Measurements from ENCODE around the gene ZNF423. TPM values are rescaled to one million over a fixed set of nuclear protein-coding genes. Genes with fewer than 3 reads are reported as not detected.

ZNF423 gene
- total RNA-seq, 4 donors from 2014 or later, result 0.72 to 5.9 (median 1.1) TPM

DNA sequence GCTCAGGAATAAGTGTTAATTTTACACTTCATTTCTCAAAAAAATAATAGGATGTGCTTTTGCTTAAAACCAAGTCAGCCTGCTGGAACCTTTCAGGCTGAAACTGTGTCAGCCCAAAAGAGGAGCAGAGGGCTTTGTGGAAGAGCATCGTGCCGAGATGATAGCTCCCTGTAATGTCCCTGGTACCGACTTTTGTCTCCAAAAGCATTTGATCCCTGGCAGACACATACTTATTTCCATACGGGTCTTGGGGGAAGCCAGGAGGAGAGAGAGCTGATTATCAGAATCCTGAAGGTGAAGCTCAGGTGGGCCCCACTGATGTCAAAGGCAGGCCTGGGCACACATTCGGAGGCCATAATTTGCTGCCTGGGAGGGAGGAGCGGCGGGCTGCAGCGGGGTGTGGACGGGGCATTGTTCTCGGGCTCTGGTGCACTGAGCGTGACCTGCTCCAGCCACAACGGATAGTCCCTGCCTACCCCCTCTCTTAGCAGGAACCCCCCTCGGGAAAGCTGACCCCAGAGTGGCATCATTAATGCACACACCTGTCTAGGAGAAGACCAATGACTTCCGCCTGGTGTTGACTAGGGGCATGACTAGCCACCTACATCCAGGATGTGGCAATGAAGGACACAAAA, 326.4 kb downstream of the ZNF423 start:
- no peak for DNase-seq
- Histone ChIP-seq H3K9me3 (no peaks in the 10 kb centered on the region), H3K4me3 (no peak overlapping the region), H3K27ac (no peak overlapping the region), H3K4me1 (peaks cover 0 to 15% (median 0%) of the 10 kb centered on the region in 3 donors), H3K27me3 (no peaks in the 10 kb centered on the region), H3K36me3 (no peaks in the 10 kb centered on the region)
- intact Hi-C loops (cut with DNase I), result no loop called here
- no peak for TF ChIP-seq POLR2A (IDR thresholded peaks at IDR 0.05)
- TF ChIP-seq, protein P1, sequence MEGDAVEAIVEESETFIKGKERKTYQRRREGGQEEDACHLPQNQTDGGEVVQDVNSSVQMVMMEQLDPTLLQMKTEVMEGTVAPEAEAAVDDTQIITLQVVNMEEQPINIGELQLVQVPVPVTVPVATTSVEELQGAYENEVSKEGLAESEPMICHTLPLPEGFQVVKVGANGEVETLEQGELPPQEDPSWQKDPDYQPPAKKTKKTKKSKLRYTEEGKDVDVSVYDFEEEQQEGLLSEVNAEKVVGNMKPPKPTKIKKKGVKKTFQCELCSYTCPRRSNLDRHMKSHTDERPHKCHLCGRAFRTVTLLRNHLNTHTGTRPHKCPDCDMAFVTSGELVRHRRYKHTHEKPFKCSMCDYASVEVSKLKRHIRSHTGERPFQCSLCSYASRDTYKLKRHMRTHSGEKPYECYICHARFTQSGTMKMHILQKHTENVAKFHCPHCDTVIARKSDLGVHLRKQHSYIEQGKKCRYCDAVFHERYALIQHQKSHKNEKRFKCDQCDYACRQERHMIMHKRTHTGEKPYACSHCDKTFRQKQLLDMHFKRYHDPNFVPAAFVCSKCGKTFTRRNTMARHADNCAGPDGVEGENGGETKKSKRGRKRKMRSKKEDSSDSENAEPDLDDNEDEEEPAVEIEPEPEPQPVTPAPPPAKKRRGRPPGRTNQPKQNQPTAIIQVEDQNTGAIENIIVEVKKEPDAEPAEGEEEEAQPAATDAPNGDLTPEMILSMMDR (IDR thresholded peaks at IDR 0.05), result no peak
- WGBS, 2 donors, result 85 to 89% methylated on average over 7 to 10 of the region's 14 CpGs

DNA sequence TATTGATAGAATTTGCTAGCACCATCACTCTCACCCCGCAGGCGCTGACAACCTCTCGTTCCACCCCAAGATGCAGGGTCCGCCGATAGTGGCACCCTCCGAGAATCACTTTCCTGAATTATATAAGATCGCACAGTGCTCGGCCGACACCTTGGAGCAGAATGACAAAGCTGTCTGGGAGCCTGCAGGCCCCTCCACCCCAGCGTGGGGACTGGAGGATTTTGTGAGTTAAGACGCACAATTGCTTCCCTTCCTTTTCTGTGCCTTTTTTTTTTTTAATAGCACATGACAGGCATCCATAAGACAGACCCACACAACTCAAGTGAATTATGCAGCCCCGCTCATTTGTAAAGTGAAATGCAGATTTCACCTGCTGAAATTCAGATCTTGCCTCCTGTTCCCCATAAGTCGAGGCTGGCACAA, 327.0 kb downstream of the ZNF423 start:
- no peak for DNase-seq
- Histone ChIP-seq H3K36me3 (no peaks in the 10 kb centered on the region), H3K27me3 (no peaks in the 10 kb centered on the region), H3K9me3 (no peaks in the 10 kb centered on the region), H3K4me1 (peaks cover 0 to 15% (median 0%) of the 10 kb centered on the region in 3 donors), H3K27ac (peak overlapping the region in 1 of 4 donors; percentile 29), H3K4me3 (peak overlapping the region in 2 of 4 donors; percentile 34 to 55)
- WGBS, 2 donors, result 79 to 83% methylated on average over 11 to 12 of the region's 13 CpGs
- intact Hi-C loops (cut with DNase I), result no loop called here
- TF ChIP-seq, protein P1 (IDR thresholded peaks at IDR 0.05), result no peak
- TF ChIP-seq POLR2A (IDR thresholded peaks at IDR 0.05), result no peak

DNA sequence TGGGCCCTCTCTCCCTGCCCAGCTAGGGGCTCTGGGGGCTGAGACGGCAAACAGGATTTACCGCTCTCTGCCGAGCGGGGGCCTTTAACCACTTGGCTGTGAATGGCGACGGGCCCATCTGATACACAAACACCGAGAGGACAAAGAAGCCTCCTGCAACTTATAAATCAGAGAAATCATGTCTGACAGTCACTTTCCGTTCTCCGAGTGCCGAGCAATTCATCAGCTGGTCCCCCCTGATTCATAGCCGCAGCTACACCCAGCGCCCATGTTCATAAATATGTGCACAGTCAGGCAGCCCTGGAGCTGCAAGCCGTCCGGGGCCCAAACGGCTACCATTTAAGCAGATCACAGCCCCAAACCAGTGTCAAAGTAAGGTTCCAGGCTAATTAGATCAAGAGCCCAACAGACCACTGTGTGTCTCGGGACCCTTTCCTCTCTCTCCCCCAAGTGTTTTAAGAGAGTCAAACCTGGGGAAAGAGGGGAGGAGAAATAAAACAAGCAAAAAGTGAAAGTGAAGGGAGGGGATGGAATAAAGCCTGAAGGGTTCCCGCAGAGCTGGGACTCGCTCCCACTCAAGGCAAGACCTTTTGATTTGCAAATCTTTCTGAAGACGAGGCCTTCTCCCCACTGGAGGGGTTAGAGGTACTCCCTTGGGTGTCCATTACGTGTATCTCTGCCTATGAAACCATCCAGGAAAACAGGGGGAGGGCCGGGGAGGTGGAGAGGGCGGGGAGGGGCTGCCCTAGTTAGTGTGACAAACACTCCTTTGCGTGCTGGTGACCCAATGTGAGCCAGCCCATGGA, 327.6 kb downstream of the ZNF423 start:
- no peak for TF ChIP-seq POLR2A (IDR thresholded peaks at IDR 0.05)
- TF ChIP-seq, protein P1 (IDR thresholded peaks at IDR 0.05), result no peak
- intact Hi-C loops (cut with DNase I), result no loop called here
- Histone ChIP-seq H3K4me1 (peaks cover 0 to 15% (median 0%) of the 10 kb centered on the region in 3 donors), H3K27me3 (no peaks in the 10 kb centered on the region), H3K36me3 (no peaks in the 10 kb centered on the region), H3K9me3 (no peaks in the 10 kb centered on the region), H3K27ac (peak overlapping the region in 2 of 4 donors; percentile 29 to 52), H3K4me3 (peak overlapping the region in 3 of 4 donors; percentile 25 to 55 (median 34))
- 6 to 37% methylated on average over 14 to 16 of the region's 23 CpGs for WGBS, 2 donors
- no peak for DNase-seq

DNA sequence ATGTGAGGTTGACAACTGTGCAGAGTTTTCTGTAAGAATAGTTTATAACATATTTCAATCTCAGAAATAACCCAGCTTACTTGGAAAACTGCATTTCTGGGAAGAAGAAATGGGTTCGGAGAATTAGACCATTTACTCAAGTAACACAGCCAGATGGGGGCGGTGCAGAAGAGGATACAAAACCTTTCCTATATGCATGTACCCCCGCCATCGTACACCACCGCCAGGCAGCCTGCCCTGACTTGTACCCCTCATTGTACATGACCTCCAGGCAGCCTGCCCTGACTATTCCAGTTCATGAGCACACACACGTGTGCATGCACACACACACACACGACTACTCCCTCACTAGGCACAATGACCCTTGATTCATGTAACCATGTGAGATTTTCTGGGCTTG, 328.3 kb downstream of the ZNF423 start:
- H3K4me1 ChIP-seq, result peaks cover 0 to 15% (median 0%) of the 10 kb centered on the region in 3 donors
- intact Hi-C loops (cut with DNase I), result no loop called here
- H3K4me3 ChIP-seq, result peak overlapping the region in 2 of 4 donors; percentile 34 to 55
- DNase-seq, result no peak
- no peaks in the 10 kb centered on the region for H3K9me3 ChIP-seq
- 47 to 69% methylated on average over 6 of the region's 7 CpGs for whole genome bisulfite sequencing, 2 donors
- H3K27ac ChIP-seq, result peak overlapping the region in 2 of 4 donors; percentile 29 to 52
- H3K36me3 ChIP-seq, result peaks cover 0 to 6% (median 0%) of the 10 kb centered on the region in 3 donors
- H3K27me3 ChIP-seq, result no peaks in the 10 kb centered on the region
- TF ChIP-seq POLR2A (IDR thresholded peaks at IDR 0.05), result no peak
- TF ChIP-seq, protein P1 (IDR thresholded peaks at IDR 0.05), result no peak

DNA sequence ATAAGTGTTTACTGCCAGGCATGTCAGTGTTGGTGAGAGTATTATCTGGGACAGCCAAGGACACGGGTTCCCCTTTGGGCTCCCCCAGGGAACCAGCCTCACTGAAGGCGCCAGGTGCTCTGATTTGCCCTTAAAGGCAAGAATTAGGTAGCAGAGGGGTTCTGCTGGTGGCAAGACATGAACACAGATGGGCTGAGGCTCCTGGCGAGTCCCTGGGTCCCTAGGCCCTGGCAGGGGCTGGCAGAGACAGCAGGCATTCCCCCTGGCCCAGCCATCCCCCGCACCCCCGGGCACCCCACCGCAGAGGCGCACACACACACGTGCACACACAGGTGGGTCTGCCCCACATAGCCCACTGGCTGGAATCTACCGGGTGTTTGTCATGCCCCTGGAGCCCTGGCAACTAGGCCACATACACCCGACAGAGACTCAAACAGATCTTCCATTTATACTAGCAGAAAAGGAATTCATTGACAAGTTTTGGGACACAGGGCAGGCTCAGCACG, 329.0 kb downstream of the ZNF423 start:
- Histone ChIP-seq H3K9me3 (no peaks in the 10 kb centered on the region), H3K27me3 (no peaks in the 10 kb centered on the region), H3K27ac (no peak overlapping the region), H3K36me3 (peaks cover 0 to 13% (median 0%) of the 10 kb centered on the region in 3 donors), H3K4me3 (no peak overlapping the region), H3K4me1 (peaks cover 0 to 15% (median 0%) of the 10 kb centered on the region in 3 donors)
- intact Hi-C loops (cut with DNase I), result no loop called here
- 29 to 70% methylated on average over 1 to 2 of the region's 11 CpGs for WGBS, 2 donors
- no peak for TF ChIP-seq POLR2A (IDR thresholded peaks at IDR 0.05)
- TF ChIP-seq, protein P1 (IDR thresholded peaks at IDR 0.05), result no peak
- DNase-seq, result no peak
